Activated T-cell treated with anti-CD3 and anti-CD28 coated beads, Interleukin-2, amount 50 U/mL, for 24 hours (primary cell): ENCODE data around the gene UBR3.
"Not testable (repeated sequence)": the region's sequence is repeated elsewhere in the genome, so short reads cannot be mapped to it uniquely, and the experiment has no call there.

Experiments
- DNase-seq: peaks from one replicate; pipeline ENCODE4 v3.0.0-alpha.2; 2020
- H3K27ac Mint-ChIP-seq: 2 replicates; pipeline ENCODE4 v1.8.0; 2020; ENCODE audit warnings: mild to moderate bottlenecking, mixed read lengths
- H3K27me3 Mint-ChIP-seq: 2 replicates; pipeline ENCODE4 v1.8.0; 2020; ENCODE audit warnings: mixed read lengths
- H3K36me3 Mint-ChIP-seq: 2 replicates; pipeline ENCODE4 v1.8.0; 2020; ENCODE audit warnings: low read depth, mixed read lengths
- H3K4me1 Mint-ChIP-seq: 2 replicates; pipeline ENCODE4 v1.8.0; 2020; ENCODE audit warnings: low read depth, mixed read lengths
- H3K4me3 Mint-ChIP-seq: 2 replicates; pipeline ENCODE4 v1.8.0; 2020; ENCODE audit warnings: mild to moderate bottlenecking, moderate library complexity, mixed read lengths
- H3K9me3 Mint-ChIP-seq: 2 replicates; pipeline ENCODE4 v1.8.0; 2020; ENCODE audit warnings: mixed read lengths

The UBR3 gene

DNA sequence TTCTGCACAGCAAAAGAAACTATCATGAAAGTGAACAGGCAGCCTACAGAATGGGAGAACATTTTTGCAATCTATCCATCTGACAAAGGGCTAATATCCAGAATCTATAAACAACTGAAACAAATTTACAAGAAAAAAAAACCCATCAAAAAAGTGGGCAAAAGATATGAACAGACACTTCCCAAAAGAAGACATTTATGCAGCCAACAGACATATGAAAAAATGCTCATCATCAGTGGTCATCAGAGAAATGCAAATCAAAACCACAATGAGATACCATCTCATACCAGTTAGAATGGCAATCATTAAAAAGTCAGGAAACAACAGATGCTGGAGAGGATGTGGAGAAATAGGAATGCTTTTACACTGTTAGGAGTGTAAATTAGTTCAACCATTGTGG is 10.3 kb upstream of the UBR3 start:
- not testable (repeated sequence) for H3K27me3 Mint-ChIP-seq, H3K9me3 Mint-ChIP-seq, H3K4me3 Mint-ChIP-seq, DNase-seq
- Mint-ChIP-seq H3K4me1 (peaks cover 43% of the 10 kb centered on the region), H3K36me3 (peaks cover 98% of the 10 kb centered on the region), H3K27ac (peak overlapping the region; percentile 17)

DNA sequence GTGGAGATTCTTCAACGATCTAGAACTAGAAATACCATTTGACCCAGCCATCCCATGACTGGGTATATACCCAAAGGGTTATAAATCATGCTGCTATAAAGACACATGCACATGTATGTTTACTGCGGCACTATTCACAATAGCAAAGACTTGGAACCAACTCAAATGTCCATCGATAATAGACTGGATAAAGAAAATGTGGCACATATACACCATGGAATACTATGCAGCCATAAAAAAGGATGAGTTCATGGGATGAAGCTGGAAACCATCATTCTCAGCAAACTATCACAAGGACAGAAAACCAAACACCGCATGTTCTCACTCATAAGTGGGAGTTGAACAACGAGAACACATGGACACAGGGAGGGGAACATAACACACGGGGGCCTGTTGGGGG is 9.9 kb upstream of the UBR3 start:
- not testable (repeated sequence) for DNase-seq, H3K4me3 Mint-ChIP-seq, H3K9me3 Mint-ChIP-seq, H3K27me3 Mint-ChIP-seq
- peaks cover 46% of the 10 kb centered on the region for H3K4me1 Mint-ChIP-seq
- peaks cover 98% of the 10 kb centered on the region for H3K36me3 Mint-ChIP-seq
- peak overlapping the region; percentile 29 for H3K27ac Mint-ChIP-seq

DNA sequence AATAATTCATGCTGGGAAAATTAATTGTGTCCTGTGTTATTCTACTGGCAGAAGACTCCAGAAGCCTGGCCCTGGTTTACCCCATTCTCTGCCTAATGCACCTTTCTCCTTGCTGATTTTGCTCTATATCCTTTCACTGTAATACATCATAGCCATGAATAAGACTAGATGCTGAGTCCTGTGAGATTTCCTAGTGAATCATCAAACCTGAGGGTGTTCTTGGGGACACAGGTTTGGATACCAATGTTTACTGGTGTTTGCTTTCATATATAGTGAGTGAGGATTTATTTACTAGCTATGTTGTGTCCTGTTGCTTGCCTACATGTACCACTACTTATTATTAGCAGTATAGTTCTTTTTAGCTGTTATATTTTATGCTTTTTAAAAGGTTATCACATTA is 9.0 kb upstream of the UBR3 start:
- Mint-ChIP-seq H3K4me3 (no peak overlapping the region), H3K27me3 (no peaks in the 10 kb centered on the region), H3K36me3 (peaks cover 98% of the 10 kb centered on the region), H3K4me1 (peaks cover 55% of the 10 kb centered on the region), H3K9me3 (peaks cover 5% of the 10 kb centered on the region), H3K27ac (no peak overlapping the region)
- DNase-seq: no peak

DNA sequence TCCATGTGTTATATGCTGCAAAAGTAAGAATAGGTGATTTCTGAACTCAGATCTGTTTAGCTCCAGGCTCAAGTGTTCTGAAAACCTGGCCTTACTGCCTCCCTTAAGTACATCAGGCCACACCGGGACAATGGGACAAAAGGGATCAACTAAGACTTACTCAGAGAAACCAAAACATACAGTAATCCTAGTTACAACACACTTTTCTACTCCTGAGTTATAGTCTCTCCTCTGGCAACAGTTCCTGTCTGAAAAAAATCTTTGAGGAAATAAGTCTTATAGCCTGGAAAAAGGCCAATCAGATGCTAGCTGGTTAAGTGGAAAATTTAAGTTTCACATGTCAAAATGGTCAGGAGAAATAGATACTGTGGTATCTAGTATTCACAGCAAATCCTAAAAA is 8.1 kb upstream of the UBR3 start:
- DNase-seq: no peak

DNA sequence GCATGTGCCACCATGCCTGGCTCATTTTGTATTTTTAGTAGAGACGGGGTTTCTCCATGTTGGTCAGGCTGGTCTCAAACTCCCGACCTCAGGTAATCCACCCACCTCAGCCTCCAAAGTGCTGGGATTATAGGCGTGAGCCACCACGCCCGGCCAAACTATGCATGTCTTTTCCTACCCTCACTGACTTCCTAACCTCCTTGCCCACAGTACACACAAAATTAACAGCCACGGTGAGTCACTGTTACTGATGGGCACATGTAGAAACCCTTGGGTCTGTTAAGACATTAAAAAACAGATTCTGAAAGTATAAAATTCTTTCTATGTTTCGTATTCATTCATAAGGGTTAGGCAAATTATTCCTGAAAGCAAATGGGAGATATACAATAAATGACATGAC is 7.2 kb upstream of the UBR3 start:
- H3K4me3 Mint-ChIP-seq, DNase-seq: not testable (repeated sequence)
- H3K4me1 Mint-ChIP-seq: peaks cover 68% of the 10 kb centered on the region

More for the DNA sequence above, 8.1 kb upstream of the UBR3 start:
- Mint-ChIP-seq H3K9me3 (peaks cover 5% of the 10 kb centered on the region), H3K36me3 (peaks cover 97% of the 10 kb centered on the region), H3K27me3 (no peaks in the 10 kb centered on the region), H3K4me3 (no peak overlapping the region), H3K4me1 (peaks cover 63% of the 10 kb centered on the region), H3K27ac (peak overlapping the region; percentile 81)

DNA sequence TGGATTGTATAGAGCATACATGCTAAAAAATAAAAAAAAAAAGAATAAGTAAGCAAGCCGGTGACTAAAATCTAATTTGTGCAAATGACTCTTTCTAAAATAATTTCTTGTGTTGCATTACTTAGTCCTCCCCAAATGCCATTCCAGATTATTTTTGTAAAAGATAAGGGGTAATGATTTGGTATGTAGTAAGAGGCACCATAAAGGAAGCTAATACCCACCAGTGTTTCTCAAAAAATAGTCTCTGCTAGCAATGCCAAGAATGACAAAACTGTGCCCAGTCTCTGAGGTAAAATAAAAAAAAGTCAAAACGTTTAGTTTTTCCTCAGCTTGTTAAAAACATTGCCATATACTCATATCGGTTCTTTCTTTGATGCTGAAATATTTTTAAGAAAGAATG is 5.2 kb upstream of the UBR3 start:
- H3K4me1 Mint-ChIP-seq: peaks cover 64% of the 10 kb centered on the region
- peaks cover 4% of the 10 kb centered on the region for H3K9me3 Mint-ChIP-seq
- H3K36me3 Mint-ChIP-seq: peaks cover 74% of the 10 kb centered on the region
- no peak overlapping the region for H3K27ac Mint-ChIP-seq
- no peak for DNase-seq
- peak overlapping the region; percentile 88 for H3K4me3 Mint-ChIP-seq
- no peaks in the 10 kb centered on the region for H3K27me3 Mint-ChIP-seq

More for the DNA sequence above, 7.2 kb upstream of the UBR3 start:
- not testable (repeated sequence) for H3K9me3 Mint-ChIP-seq, H3K27me3 Mint-ChIP-seq
- Mint-ChIP-seq H3K27ac (peak overlapping the region; percentile 83), H3K36me3 (peaks cover 93% of the 10 kb centered on the region)

DNA sequence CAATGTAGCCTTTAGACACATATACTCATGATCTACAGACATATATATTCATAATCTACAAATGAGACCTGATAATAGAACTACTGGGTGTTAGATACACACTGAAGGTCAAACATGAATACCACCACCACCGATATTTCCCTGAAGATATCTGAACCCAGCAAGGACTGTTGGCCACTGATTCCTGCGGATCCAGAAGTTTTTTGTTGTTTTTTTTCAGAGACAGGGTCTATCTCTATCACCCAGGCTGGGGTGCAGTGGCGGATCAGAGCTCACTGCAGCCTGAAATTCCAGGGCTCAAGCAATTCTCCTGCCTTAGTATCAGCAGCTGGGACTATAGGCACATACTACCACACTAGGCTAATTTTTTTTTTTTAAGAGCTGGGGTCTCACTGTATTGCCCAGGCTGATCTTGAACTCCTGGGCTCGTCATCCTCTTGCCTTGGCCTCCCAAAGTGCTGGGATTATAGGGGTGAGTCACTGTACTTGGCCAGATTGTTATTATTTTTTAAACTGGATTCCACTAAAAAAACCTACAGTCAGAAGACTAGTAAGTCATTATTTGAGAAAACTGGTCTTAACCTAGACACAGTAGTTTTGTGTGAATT is 4.4 kb upstream of the UBR3 start:
- peaks cover 62% of the 10 kb centered on the region for H3K4me1 Mint-ChIP-seq
- no peaks in the 10 kb centered on the region for H3K9me3 Mint-ChIP-seq
- peak overlapping the region; percentile 88 for H3K4me3 Mint-ChIP-seq
- peaks cover 68% of the 10 kb centered on the region for H3K36me3 Mint-ChIP-seq
- DNase-seq: no peak
- peak overlapping the region; percentile 64 for H3K27ac Mint-ChIP-seq
- H3K27me3 Mint-ChIP-seq: no peaks in the 10 kb centered on the region

DNA sequence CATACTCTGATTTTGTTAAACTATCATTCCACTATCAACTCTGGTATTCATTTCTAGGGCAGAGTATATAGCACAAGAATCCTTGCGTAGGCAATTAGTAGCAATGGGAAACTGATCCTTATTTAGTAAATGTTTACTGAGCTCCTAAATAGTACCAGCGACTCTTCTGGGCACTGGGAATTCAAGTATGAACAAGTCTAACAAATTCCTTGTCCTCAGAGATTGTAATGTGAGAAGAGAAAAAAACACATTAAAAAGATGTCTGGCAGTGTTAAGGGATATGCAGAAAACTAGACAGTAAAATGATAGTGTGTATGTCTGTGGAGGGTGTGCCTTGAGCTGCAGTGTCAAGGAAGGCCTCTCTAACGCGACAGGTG is 3.3 kb upstream of the UBR3 start:
- Mint-ChIP-seq H3K4me3 (peak overlapping the region; percentile 88), H3K4me1 (peaks cover 69% of the 10 kb centered on the region), H3K27ac (peak overlapping the region; percentile 90), H3K27me3 (no peaks in the 10 kb centered on the region), H3K36me3 (peaks cover 61% of the 10 kb centered on the region), H3K9me3 (no peaks in the 10 kb centered on the region)
- DNase-seq: no peak

DNA sequence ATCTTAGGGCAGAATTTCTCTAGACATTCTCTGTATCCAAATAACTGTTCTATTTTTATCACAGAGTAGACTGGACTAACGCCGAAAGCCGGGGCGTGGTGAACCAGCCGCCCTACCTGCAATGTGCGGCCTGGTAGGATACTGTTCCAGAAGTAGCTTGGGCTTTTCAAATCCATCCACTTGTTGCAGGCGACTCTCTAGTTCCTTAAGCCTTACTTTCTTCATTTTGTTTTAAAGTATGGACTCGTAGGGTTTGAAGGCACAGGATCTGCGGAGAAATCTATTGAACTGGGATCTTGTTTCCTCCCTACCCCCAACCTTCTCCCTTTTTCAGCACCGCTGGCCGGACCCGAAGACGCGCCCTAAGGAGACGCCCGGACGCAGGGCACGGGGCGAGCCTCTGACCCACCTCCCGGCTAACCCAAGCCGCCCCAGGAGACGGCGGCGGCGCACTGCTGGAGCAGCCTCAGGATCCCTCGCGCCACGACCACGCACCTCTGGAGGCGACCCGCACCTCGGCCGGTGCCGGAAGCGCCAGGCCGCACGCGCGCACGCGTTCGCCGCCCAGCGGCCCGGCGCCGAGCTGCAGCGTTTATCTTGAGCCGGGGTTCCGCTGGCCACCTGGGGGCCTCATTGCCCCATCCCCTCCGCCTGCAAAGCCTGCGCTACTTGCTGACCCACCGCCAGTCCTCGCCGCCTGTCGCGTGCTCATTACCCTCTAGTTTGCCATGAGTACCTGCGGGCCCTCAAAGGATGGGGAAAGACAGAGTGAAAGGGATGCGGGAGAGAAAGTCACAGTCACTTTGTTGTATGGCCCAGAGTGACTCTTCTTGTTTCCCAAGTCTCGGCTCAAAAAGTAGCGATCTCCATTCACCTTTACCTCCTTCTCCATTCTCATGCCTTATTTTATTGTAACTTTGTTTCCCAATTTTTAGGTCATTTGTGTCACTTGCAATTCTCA is 2.6 kb upstream of the UBR3 start, which contains the start of gene METTL5:
Gene METTL5, minus strand, starts transcription at position 533 of the 961 bp plus-strand sequence. Its CDS starts 308 bp downstream, at position 225.
- peak within 1 kb of the TSS; percentile 92 for H3K27ac Mint-ChIP-seq
- H3K4me1 Mint-ChIP-seq: peaks cover 66% of the 10 kb centered on the region
- H3K27me3 Mint-ChIP-seq: no peaks in the 10 kb centered on the region

DNA sequence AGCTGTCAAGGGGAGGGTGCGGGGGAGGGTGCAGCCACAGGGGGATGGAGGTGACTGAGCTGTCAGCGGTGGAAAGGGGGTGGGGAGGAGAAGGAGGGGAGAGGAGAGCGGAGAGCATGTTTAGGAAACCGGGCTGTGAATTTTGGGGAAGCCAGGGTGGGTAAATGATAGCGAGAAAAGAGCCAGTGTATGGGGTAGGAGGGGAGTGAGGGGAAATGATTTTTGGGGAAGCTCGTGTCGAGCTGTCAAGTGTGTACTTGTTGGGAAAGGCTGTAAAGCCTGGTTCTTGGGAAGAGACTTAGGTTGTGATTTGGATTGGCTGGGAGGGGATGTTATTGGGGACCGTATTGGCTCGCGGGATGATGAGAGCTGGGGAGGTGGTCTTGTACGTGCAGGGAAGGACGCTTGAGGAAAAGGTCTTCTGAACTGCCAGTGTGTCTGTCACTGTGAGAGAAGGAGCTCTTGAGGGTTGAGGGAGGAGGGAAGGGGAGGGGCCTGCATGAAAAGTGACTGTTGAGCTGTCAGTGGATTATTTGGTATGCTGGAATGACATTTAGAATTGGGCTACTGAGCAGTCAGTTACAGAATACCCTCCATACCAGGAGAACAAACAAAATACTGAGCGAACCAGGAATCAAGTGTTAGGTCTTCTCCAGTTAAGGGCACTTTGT is 1.0 kb downstream of the UBR3 start:
- H3K36me3 Mint-ChIP-seq: peaks cover 35% of the 10 kb centered on the region

More for the DNA sequence above, 2.6 kb upstream of the UBR3 start, which contains the start of gene METTL5:
- peaks cover 55% of the 10 kb centered on the region for H3K36me3 Mint-ChIP-seq
- H3K9me3 Mint-ChIP-seq: no peaks in the 10 kb centered on the region
- peak; percentile 90 for DNase-seq
- peak within 1 kb of the TSS; percentile 88 for H3K4me3 Mint-ChIP-seq

DNA sequence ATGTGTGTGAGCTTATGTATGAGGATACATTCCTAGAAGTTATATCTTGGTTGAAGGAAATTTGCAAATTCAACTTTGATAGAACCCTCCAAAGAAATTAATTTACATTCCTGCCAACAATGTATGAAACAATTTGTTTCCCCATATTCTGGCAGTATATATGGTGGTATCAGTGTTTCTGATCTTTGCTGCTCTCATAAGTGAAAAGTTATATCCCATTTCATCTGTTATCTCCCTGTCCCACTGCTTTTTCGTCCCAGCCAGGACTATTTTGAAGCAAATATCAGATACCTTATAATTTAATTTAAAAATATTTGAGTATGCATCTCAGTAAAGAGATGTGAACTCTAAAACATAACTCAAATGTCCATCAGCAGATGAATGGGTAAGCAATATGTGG is 7.1 kb downstream of the UBR3 start:
- Mint-ChIP-seq H3K36me3 (peaks cover 19% of the 10 kb centered on the region), H3K27me3 (no peaks in the 10 kb centered on the region), H3K27ac (no peak overlapping the region), H3K4me1 (peaks cover 65% of the 10 kb centered on the region), H3K4me3 (no peak overlapping the region), H3K9me3 (no peaks in the 10 kb centered on the region)
- no peak for DNase-seq

More for the DNA sequence above, 1.0 kb downstream of the UBR3 start:
- Mint-ChIP-seq H3K27ac (peak overlapping the region; percentile 89), H3K4me1 (peaks cover 63% of the 10 kb centered on the region), H3K4me3 (peak overlapping the region; percentile 87), H3K9me3 (no peaks in the 10 kb centered on the region), H3K27me3 (no peaks in the 10 kb centered on the region)
- DNase-seq: peak; percentile 56

DNA sequence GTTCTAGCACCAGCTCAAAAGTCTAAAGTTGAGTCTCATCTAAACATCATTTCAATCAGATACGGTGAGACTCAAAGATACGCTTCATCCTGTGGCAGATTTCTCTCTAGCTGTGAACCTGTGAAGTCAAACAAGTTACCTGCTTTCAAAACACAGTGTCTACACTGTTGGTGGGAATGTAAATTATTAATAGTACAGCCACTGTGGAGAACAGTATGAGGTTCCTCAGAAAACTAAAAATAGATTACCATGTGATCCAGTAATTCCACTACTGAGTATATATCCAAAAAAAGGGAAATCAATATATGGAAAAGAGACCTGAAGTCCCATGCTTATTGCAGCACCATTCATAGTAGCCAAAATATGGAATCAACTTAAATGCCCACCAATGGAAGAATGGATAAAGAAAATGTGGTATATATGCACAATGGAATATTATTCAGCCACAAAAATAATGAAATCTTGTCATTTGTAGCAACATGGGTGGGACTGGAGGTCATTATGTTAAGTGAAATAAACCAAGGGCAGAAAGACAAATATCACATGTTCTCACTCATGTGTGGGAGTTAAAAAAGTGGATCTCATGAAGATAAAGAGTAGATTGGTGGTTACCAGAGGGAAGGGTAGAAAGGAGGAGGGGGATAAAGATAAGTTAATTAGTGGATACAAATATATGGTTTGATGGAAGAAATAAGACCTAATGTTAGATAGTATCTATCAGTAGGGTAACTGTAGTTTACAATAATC is 11.7 kb downstream of the UBR3 start:
- peaks cover 53% of the 10 kb centered on the region for H3K4me1 Mint-ChIP-seq
- peak overlapping the region; percentile 9 for H3K27ac Mint-ChIP-seq
- no peaks in the 10 kb centered on the region for H3K9me3 Mint-ChIP-seq
- H3K27me3 Mint-ChIP-seq: no peaks in the 10 kb centered on the region
- no peak overlapping the region for H3K4me3 Mint-ChIP-seq
- DNase-seq: no peak
- H3K36me3 Mint-ChIP-seq: peaks cover 17% of the 10 kb centered on the region

DNA sequence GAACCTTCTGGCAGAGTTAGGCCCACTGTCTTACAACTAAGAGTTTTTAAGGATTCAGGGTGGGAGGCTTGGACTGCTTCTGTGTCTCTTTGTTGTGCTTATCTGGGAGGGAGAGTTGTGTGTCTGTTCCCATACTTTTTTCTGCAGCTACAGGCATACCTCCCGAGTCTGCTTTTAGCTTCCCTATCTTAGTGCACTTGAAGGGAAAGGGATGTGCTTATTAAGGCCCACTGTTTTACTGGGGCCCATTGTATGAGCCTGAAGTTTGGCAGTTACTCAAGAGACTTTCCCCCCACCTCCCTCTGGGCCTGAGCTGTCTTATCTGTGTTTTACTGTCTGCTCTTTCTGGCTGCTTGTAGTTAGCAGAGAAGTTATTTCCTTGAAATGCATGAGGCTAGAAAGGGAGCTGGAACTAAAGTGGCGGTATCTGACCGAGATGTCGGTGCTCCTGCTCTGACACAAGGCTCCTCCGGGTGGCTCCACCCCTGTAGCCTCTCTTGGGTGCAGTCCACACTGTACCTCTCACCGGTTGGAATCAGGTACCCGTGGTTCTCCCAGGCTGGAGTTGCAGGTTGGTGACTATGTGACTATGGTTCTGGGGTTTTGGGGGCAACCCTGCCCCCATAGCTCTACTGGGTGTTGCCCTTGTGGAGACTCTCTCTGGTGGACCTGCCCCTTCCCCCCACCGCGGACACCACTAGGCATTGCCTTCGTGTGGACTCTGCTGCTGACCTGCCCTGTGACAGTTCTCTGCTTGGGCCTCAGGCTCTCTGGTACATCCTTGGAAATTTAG is 12.9 kb downstream of the UBR3 start:
- DNase-seq: no peak
- H3K27me3 Mint-ChIP-seq: no peaks in the 10 kb centered on the region
- H3K27ac Mint-ChIP-seq: no peak overlapping the region
- H3K4me3 Mint-ChIP-seq: no peak overlapping the region
- no peaks in the 10 kb centered on the region for H3K9me3 Mint-ChIP-seq
- H3K4me1 Mint-ChIP-seq: peaks cover 50% of the 10 kb centered on the region
- peaks cover 21% of the 10 kb centered on the region for H3K36me3 Mint-ChIP-seq
